Activated CD4-positive, alpha-beta T cell treated with anti-CD3 and anti-CD28 coated beads for 36 hours (primary cell): ENCODE measurements around the gene SORCS2. TPM values are rescaled to one million over a fixed set of nuclear protein-coding genes. Genes with fewer than 3 reads are reported as not detected.

ENCODE experiments used
- ATAC-seq: fragments of 200-7000 bp; cut with Tn5 transposase; one replicate; pipeline ENCODE4 v1.10.0; 2021; ENCODE audit warnings: mild to moderate bottlenecking, moderate library complexity
- CTCF ChIA-PET: fragments of 350-600 bp; sonication (Branson Sonifier 250); formaldehyde crosslinking; loops from one replicate; lab custom pipeline; 2021; ENCODE audit warnings: antibody characterized with exemption; lab: Charles Lee
- POLR2A ChIA-PET: fragments of 350-600 bp; sonication (Branson Sonifier 250); formaldehyde crosslinking; loops from one replicate; lab custom pipeline; 2021; ENCODE audit warnings: antibody characterized with exemption, inconsistent platforms; lab: Charles Lee
- DNase-seq: peaks from one replicate; pipeline ENCODE4 v3.0.0-alpha.2; 2020
- H3K27ac Mint-ChIP-seq: one replicate; pipeline ENCODE4 v1.8.0; 2021; ENCODE audit warnings: mixed read lengths
- H3K27me3 Mint-ChIP-seq: one replicate; pipeline ENCODE4 v1.8.0; 2021; ENCODE audit warnings: mixed read lengths
- H3K36me3 Mint-ChIP-seq: one replicate; pipeline ENCODE4 v1.8.0; 2021; ENCODE audit warnings: low read depth, mixed read lengths
- H3K4me1 Mint-ChIP-seq: one replicate; pipeline ENCODE4 v1.8.0; 2021; ENCODE audit warnings: mixed read lengths
- H3K4me3 Mint-ChIP-seq: one replicate; pipeline ENCODE4 v1.8.0; 2021; ENCODE audit warnings: mild to moderate bottlenecking, moderate library complexity, mixed read lengths
- H3K9me3 Mint-ChIP-seq: one replicate; pipeline ENCODE4 v1.8.0; 2021; ENCODE audit warnings: low read depth, mixed read lengths
- intact Hi-C, 2 experiments: fragments of 100-400 bp; cut with DNase I in 1 of 2; cut with micrococcal nuclease in 1 of 2; formaldehyde crosslinking; loops; one replicate each; pipeline versions ENCODE4 v1.14.2 to v1.15.1; 2022 to 2024; cut with DNase I, micrococcal nuclease
- total RNA-seq, 2 experiments: library from RNA; stranded (reverse); gene quantifications; one replicate each; pipeline ENCODE4 v1.2.3, GENCODE V29; 2021

The SORCS2 gene
- total RNA-seq, 2 experiments from 2014 or later: 0.04 TPM; not detected in 1

GRCh38 chr4:7647600-7648543, 455.5 kb downstream of the SORCS2 start:
- H3K27me3 Mint-ChIP-seq: peaks cover 3% of the 10 kb centered on the region
- no peak for ATAC-seq
- H3K4me1 Mint-ChIP-seq: peaks cover 18% of the 10 kb centered on the region
- H3K27ac Mint-ChIP-seq: no peak overlapping the region
- no peak for DNase-seq
- POLR2A ChIA-PET: no interaction called here
- intact Hi-C loops: no loop called here
- no peaks in the 10 kb centered on the region for H3K36me3 Mint-ChIP-seq
- H3K9me3 Mint-ChIP-seq: no peaks in the 10 kb centered on the region
- CTCF ChIA-PET: no interaction called here
- no peak overlapping the region for H3K4me3 Mint-ChIP-seq

GRCh38 chr4:7648544-7649395, 456.4 kb downstream of the SORCS2 start:
- POLR2A ChIA-PET: no interaction called here
- Mint-ChIP-seq H3K27me3 (peaks cover 3% of the 10 kb centered on the region), H3K9me3 (no peaks in the 10 kb centered on the region)

GRCh38 chr4:7649411-7649740, 457.0 kb downstream of the SORCS2 start:
- Mint-ChIP-seq H3K4me1 (peaks cover 18% of the 10 kb centered on the region), H3K36me3 (no peaks in the 10 kb centered on the region), H3K27ac (no peak overlapping the region), H3K4me3 (no peak overlapping the region), H3K9me3 (no peaks in the 10 kb centered on the region), H3K27me3 (peaks cover 3% of the 10 kb centered on the region)
- DNase-seq (no peak), ATAC-seq (no peak)
- ChIA-PET CTCF (no interaction called here), POLR2A (no interaction called here)
- intact Hi-C loops: no loop called here

More at GRCh38 chr4:7648544-7649395, 456.4 kb downstream of the SORCS2 start:
- intact Hi-C loops: no loop called here
- DNase-seq (no peak), ATAC-seq (no peak)
- Mint-ChIP-seq H3K27ac (no peak overlapping the region), H3K4me3 (no peak overlapping the region), H3K4me1 (peaks cover 18% of the 10 kb centered on the region), H3K36me3 (no peaks in the 10 kb centered on the region)
- CTCF ChIA-PET: no interaction called here

GRCh38 chr4:7649741-7650531, 457.6 kb downstream of the SORCS2 start:
- intact Hi-C loops: no loop called here
- peak; percentile 70 for DNase-seq
- ChIA-PET POLR2A (no interaction called here), CTCF (no interaction called here)
- H3K27ac Mint-ChIP-seq: peak overlapping the region; percentile 23
- ATAC-seq: peak; percentile 91
- no peaks in the 10 kb centered on the region for H3K9me3 Mint-ChIP-seq
- peaks cover 18% of the 10 kb centered on the region for H3K4me1 Mint-ChIP-seq
- H3K4me3 Mint-ChIP-seq: no peak overlapping the region
- H3K36me3 Mint-ChIP-seq: no peaks in the 10 kb centered on the region
- H3K27me3 Mint-ChIP-seq: peaks cover 3% of the 10 kb centered on the region

GRCh38 chr4:7650606-7651385, 458.5 kb downstream of the SORCS2 start:
- CTCF ChIA-PET: interaction anchor here (0.7 kb wide), 1 partner anchor 244 kb away, joined by 3 read pairs; no protein-coding TSS in a partner anchor
- no peak overlapping the region for H3K4me3 Mint-ChIP-seq
- ATAC-seq (no peak), DNase-seq (peak; percentile 46)
- no peaks in the 10 kb centered on the region for H3K9me3 Mint-ChIP-seq
- intact Hi-C loops: no loop called here
- no peak overlapping the region for H3K27ac Mint-ChIP-seq
- peaks cover 18% of the 10 kb centered on the region for H3K4me1 Mint-ChIP-seq
- POLR2A ChIA-PET: no interaction called here
- peaks cover 5% of the 10 kb centered on the region for H3K27me3 Mint-ChIP-seq
- H3K36me3 Mint-ChIP-seq: no peaks in the 10 kb centered on the region

- Mint-ChIP-seq H3K27me3 (peaks cover 5% of the 10 kb centered on the region), H3K36me3 (no peaks in the 10 kb centered on the region)
- CTCF ChIA-PET: interaction anchor here (0.6 to 0.7 kb wide), 2 partner anchors 146 to 244 kb away, joined by 3 read pairs; no protein-coding TSS in a partner anchor
These were observed 459.2 kb downstream of the SORCS2 start for GRCh38 chr4:7651461-7651921.

GRCh38 chr4:7652006-7652405, 459.7 kb downstream of the SORCS2 start:
- H3K9me3 Mint-ChIP-seq: no peaks in the 10 kb centered on the region
- no peak overlapping the region for H3K27ac Mint-ChIP-seq
- intact Hi-C loops: no loop called here
- ChIA-PET CTCF (interaction anchor here (0.6 kb wide), 1 partner anchor 146 kb away, joined by 3 read pairs; no protein-coding TSS in a partner anchor), POLR2A (interaction anchor here (0.6 kb wide), 1 partner anchor 19 kb away, joined by 3 read pairs; no protein-coding TSS in a partner anchor)
- DNase-seq (no peak), ATAC-seq (no peak)
- H3K27me3 Mint-ChIP-seq: peaks cover 5% of the 10 kb centered on the region
- no peaks in the 10 kb centered on the region for H3K36me3 Mint-ChIP-seq
- peaks cover 18% of the 10 kb centered on the region for H3K4me1 Mint-ChIP-seq
- no peak overlapping the region for H3K4me3 Mint-ChIP-seq

More at GRCh38 chr4:7651461-7651921, 459.2 kb downstream of the SORCS2 start:
- Mint-ChIP-seq H3K27ac (no peak overlapping the region), H3K9me3 (no peaks in the 10 kb centered on the region), H3K4me3 (no peak overlapping the region), H3K4me1 (peaks cover 18% of the 10 kb centered on the region)
- POLR2A ChIA-PET: no interaction called here
- intact Hi-C loops: no loop called here
- DNase-seq (no peak), ATAC-seq (no peak)

- ATAC-seq (no peak), DNase-seq (no peak)
- intact Hi-C loops: no loop called here
- peaks cover 5% of the 10 kb centered on the region for H3K27me3 Mint-ChIP-seq
- no peak overlapping the region for H3K4me3 Mint-ChIP-seq
- H3K4me1 Mint-ChIP-seq: peaks cover 18% of the 10 kb centered on the region
- H3K27ac Mint-ChIP-seq: no peak overlapping the region
- ChIA-PET POLR2A (interaction anchor here (0.6 kb wide), 1 partner anchor 19 kb away, joined by 3 read pairs; no protein-coding TSS in a partner anchor), CTCF (no interaction called here)
- no peaks in the 10 kb centered on the region for H3K9me3 Mint-ChIP-seq
- no peaks in the 10 kb centered on the region for H3K36me3 Mint-ChIP-seq
These were observed 460.1 kb downstream of the SORCS2 start for GRCh38 chr4:7652451-7652881.

- POLR2A ChIA-PET: no interaction called here
- no peaks in the 10 kb centered on the region for H3K36me3 Mint-ChIP-seq
- CTCF ChIA-PET: no interaction called here
- H3K27ac Mint-ChIP-seq: no peak overlapping the region
- H3K27me3 Mint-ChIP-seq: peaks cover 5% of the 10 kb centered on the region
- ATAC-seq (no peak), DNase-seq (no peak)
- H3K4me1 Mint-ChIP-seq: peaks cover 18% of the 10 kb centered on the region
- no peaks in the 10 kb centered on the region for H3K9me3 Mint-ChIP-seq
- intact Hi-C loops: no loop called here
- no peak overlapping the region for H3K4me3 Mint-ChIP-seq
These were observed 460.6 kb downstream of the SORCS2 start for GRCh38 chr4:7652906-7653305.

- H3K27ac Mint-ChIP-seq: no peak overlapping the region
- no peak for ATAC-seq
- no peaks in the 10 kb centered on the region for H3K9me3 Mint-ChIP-seq
- CTCF ChIA-PET: no interaction called here
- no peak for DNase-seq
- intact Hi-C loops: no loop called here
- H3K36me3 Mint-ChIP-seq: no peaks in the 10 kb centered on the region
- no peak overlapping the region for H3K4me3 Mint-ChIP-seq
- H3K27me3 Mint-ChIP-seq: peaks cover 5% of the 10 kb centered on the region
- H3K4me1 Mint-ChIP-seq: peaks cover 18% of the 10 kb centered on the region
- POLR2A ChIA-PET: no interaction called here
These were observed 461.4 kb downstream of the SORCS2 start for GRCh38 chr4:7653510-7654369.
